ENCODE data around the gene APEH. TPM values are rescaled to one million over a fixed set of nuclear protein-coding genes. Genes with fewer than 3 reads are reported as not detected.

The APEH gene
- polyA plus RNA-seq, 1 donor from 2014 or later, result 98.4 TPM

DNA sequence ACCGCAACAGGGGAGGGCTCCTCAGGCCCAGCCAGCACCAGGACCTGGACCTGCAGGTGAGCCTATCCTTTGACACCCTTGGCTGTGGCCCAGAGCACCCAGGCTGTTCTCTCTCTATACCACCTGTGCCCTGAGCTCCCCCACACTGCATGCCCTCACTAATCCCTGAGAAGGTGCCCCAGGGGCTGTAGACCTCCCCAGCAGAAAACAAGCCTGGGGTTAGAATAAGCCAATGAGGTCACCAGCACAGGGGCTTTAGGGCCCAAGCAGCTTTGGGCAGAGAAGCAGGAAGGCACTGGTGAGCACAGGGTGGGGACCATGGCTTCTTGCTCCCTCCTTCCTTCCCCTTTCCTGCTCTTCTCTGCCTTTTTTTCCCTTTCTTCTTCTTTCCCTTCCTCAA, 10.3 kb upstream of the APEH start:
- H3F3A ChIP-seq (ENCODE audit: insufficient read depth, low read length, poor library complexity, severe bottlenecking), result no peaks in the 10 kb centered on the region
- H4K20me1 ChIP-seq (ENCODE audit: insufficient read depth), result no peaks in the 10 kb centered on the region
- no peaks in the 10 kb centered on the region for H3K79me2 ChIP-seq (replicated peaks; ENCODE audit: insufficient read depth, low read length)
- H3K27ac ChIP-seq (ENCODE audit: low read length), result no peak overlapping the region
- no peak overlapping the region for H2AFZ ChIP-seq (ENCODE audit: low read depth, low read length)
- H3K9ac ChIP-seq (ENCODE audit: low read length), result no peak overlapping the region
- no peaks in the 10 kb centered on the region for H3K9me3 ChIP-seq (ENCODE audit: low read length)
- no peaks in the 10 kb centered on the region for H3K27me3 ChIP-seq (ENCODE audit: insufficient read depth, low read depth, low read length)
- H3K4me2 ChIP-seq (ENCODE audit: low read length), result no peak overlapping the region
- H3K9me2 ChIP-seq (ENCODE audit: insufficient read depth, low read length), result no peaks in the 10 kb centered on the region
- no peak for TF ChIP-seq TAF1 (IDR thresholded peaks at IDR 0.05; ENCODE audit: low read depth)
- no peak for TF ChIP-seq EZH2 (IDR thresholded peaks at IDR 0.05; ENCODE audit: borderline replicate concordance, insufficient read depth, low read length, poor library complexity, severe bottlenecking)
- no peak for TF ChIP-seq EP300 (conservative IDR thresholded peaks at IDR 0.05; ENCODE audit: poor library complexity, severe bottlenecking)
- no peak for TF ChIP-seq SMC3 (conservative IDR thresholded peaks at IDR 0.05; ENCODE audit: poor library complexity)
- no peak for TF ChIP-seq RAD21 (conservative IDR thresholded peaks at IDR 0.05)
- no peak for TF ChIP-seq MXI1 (conservative IDR thresholded peaks at IDR 0.05; ENCODE audit: poor library complexity, severe bottlenecking)
- TF ChIP-seq, protein P1, sequence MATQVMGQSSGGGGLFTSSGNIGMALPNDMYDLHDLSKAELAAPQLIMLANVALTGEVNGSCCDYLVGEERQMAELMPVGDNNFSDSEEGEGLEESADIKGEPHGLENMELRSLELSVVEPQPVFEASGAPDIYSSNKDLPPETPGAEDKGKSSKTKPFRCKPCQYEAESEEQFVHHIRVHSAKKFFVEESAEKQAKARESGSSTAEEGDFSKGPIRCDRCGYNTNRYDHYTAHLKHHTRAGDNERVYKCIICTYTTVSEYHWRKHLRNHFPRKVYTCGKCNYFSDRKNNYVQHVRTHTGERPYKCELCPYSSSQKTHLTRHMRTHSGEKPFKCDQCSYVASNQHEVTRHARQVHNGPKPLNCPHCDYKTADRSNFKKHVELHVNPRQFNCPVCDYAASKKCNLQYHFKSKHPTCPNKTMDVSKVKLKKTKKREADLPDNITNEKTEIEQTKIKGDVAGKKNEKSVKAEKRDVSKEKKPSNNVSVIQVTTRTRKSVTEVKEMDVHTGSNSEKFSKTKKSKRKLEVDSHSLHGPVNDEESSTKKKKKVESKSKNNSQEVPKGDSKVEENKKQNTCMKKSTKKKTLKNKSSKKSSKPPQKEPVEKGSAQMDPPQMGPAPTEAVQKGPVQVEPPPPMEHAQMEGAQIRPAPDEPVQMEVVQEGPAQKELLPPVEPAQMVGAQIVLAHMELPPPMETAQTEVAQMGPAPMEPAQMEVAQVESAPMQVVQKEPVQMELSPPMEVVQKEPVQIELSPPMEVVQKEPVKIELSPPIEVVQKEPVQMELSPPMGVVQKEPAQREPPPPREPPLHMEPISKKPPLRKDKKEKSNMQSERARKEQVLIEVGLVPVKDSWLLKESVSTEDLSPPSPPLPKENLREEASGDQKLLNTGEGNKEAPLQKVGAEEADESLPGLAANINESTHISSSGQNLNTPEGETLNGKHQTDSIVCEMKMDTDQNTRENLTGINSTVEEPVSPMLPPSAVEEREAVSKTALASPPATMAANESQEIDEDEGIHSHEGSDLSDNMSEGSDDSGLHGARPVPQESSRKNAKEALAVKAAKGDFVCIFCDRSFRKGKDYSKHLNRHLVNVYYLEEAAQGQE (IDR thresholded peaks at IDR 0.05; ENCODE audit: borderline replicate concordance), result no peak
- no peak for TF ChIP-seq POLR2AphosphoS5 (IDR thresholded peaks at IDR 0.05)
- TF ChIP-seq, protein P2, sequence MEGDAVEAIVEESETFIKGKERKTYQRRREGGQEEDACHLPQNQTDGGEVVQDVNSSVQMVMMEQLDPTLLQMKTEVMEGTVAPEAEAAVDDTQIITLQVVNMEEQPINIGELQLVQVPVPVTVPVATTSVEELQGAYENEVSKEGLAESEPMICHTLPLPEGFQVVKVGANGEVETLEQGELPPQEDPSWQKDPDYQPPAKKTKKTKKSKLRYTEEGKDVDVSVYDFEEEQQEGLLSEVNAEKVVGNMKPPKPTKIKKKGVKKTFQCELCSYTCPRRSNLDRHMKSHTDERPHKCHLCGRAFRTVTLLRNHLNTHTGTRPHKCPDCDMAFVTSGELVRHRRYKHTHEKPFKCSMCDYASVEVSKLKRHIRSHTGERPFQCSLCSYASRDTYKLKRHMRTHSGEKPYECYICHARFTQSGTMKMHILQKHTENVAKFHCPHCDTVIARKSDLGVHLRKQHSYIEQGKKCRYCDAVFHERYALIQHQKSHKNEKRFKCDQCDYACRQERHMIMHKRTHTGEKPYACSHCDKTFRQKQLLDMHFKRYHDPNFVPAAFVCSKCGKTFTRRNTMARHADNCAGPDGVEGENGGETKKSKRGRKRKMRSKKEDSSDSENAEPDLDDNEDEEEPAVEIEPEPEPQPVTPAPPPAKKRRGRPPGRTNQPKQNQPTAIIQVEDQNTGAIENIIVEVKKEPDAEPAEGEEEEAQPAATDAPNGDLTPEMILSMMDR (IDR thresholded peaks at IDR 0.05; ENCODE audit: poor library complexity, severe bottlenecking), result no peak
- H3K36me3 ChIP-seq (ENCODE audit: insufficient read depth, low read length), result no peaks in the 10 kb centered on the region
- H3K4me3 ChIP-seq (ENCODE audit: low read length), result no peak overlapping the region

DNA sequence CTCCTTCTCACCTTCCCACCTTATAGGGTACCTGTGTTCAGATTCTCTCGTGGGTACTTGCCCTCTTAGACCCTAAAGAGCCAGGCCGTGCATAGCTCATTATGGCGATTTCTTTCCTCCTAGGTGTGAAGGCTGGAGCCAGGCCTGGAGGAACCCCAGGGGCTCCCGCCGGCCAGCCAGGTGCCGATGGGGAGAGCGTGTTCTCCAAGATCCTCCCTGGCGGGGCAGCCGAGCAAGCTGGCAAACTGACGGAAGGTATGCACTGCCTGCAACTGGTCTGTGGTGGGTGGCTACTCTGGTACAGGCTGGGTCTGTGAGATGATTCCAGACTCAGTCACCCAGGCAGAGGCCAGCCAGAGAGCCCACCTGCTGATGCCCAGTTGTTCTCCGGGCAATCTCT, 9.9 kb upstream of the APEH start:
- Histone ChIP-seq H3K79me2 (replicated peaks; ENCODE audit: insufficient read depth, low read length) (no peaks in the 10 kb centered on the region), H3K27me3 (ENCODE audit: insufficient read depth, low read depth, low read length) (no peaks in the 10 kb centered on the region), H3K9ac (ENCODE audit: low read length) (no peak overlapping the region), H3K9me3 (ENCODE audit: low read length) (no peaks in the 10 kb centered on the region), H3F3A (ENCODE audit: insufficient read depth, low read length, poor library complexity, severe bottlenecking) (no peaks in the 10 kb centered on the region), H3K4me3 (ENCODE audit: low read length) (no peak overlapping the region), H3K9me2 (ENCODE audit: insufficient read depth, low read length) (no peaks in the 10 kb centered on the region), H3K36me3 (ENCODE audit: insufficient read depth, low read length) (no peaks in the 10 kb centered on the region), H3K27ac (ENCODE audit: low read length) (no peak overlapping the region), H4K20me1 (ENCODE audit: insufficient read depth) (no peaks in the 10 kb centered on the region), H2AFZ (ENCODE audit: low read depth, low read length) (no peak overlapping the region), H3K4me2 (ENCODE audit: low read length) (no peak overlapping the region)
- no peak for TF ChIP-seq EZH2 (IDR thresholded peaks at IDR 0.05; ENCODE audit: borderline replicate concordance, insufficient read depth, low read length, poor library complexity, severe bottlenecking)
- no peak for TF ChIP-seq SMC3 (conservative IDR thresholded peaks at IDR 0.05; ENCODE audit: poor library complexity)
- no peak for TF ChIP-seq RAD21 (conservative IDR thresholded peaks at IDR 0.05)
- TF ChIP-seq, protein P1 (IDR thresholded peaks at IDR 0.05; ENCODE audit: borderline replicate concordance), result no peak
- TF ChIP-seq TAF1 (IDR thresholded peaks at IDR 0.05; ENCODE audit: low read depth), result no peak
- TF ChIP-seq, protein P2 (IDR thresholded peaks at IDR 0.05; ENCODE audit: poor library complexity, severe bottlenecking), result no peak
- TF ChIP-seq MXI1 (conservative IDR thresholded peaks at IDR 0.05; ENCODE audit: poor library complexity, severe bottlenecking), result no peak
- no peak for TF ChIP-seq EP300 (conservative IDR thresholded peaks at IDR 0.05; ENCODE audit: poor library complexity, severe bottlenecking)
- TF ChIP-seq POLR2AphosphoS5 (IDR thresholded peaks at IDR 0.05), result no peak

Measured in neural cell (in vitro differentiated cells).